ENCODE measurements around the gene ARGLU1. TPM values are rescaled to one million over a fixed set of nuclear protein-coding genes. Genes with fewer than 3 reads are reported as not detected.

Gene ARGLU1
- total RNA-seq, 1 donor from 2014 or later = 43.0 TPM

- no peak for DNase-seq (ENCODE audit: low read depth)
- no peak overlapping the region for H3K4me3 ChIP-seq (ENCODE audit: low read depth, low read length)
- TF ChIP-seq CTCF (conservative IDR thresholded peaks at IDR 0.05; ENCODE audit: low read depth, low read length) = no peak
Observed at GRCh38 chr13:106513025-106513983, 54.6 kb downstream of the ARGLU1 start.

GRCh38 chr13:106507560-106508274, 60.2 kb downstream of the ARGLU1 start:
- TF ChIP-seq CTCF (conservative IDR thresholded peaks at IDR 0.05; ENCODE audit: low read depth, low read length) = no peak
- no peak for DNase-seq (ENCODE audit: low read depth)
- no peak overlapping the region for H3K4me3 ChIP-seq (ENCODE audit: low read depth, low read length)

DNA sequence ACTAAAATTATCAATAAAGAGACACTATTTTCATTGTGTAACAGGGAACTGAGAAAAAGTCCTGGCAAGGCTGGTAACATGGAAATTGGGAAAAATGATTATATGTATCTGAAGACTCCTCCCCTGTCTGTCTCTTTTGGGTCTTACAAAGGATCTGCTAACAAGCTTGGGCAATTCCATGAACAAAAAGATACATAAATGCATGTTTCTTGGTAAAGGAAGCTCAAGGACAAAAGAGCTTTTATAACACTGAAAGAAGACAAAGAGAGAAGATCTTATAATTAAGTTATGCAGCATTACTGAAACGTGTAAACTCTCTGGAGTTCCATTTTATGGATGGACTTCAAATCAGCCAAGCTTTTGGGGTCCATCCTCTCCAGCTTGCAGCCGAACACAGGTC, 61.7 kb downstream of the ARGLU1 start:
- no peak for DNase-seq (ENCODE audit: low read depth)
- no peak for TF ChIP-seq CTCF (conservative IDR thresholded peaks at IDR 0.05; ENCODE audit: low read depth, low read length)

GRCh38 chr13:106505732-106506131, 62.2 kb downstream of the ARGLU1 start:
- no peak overlapping the region for H3K4me3 ChIP-seq (ENCODE audit: low read depth, low read length)
- no peak for DNase-seq (ENCODE audit: low read depth)
- TF ChIP-seq CTCF (conservative IDR thresholded peaks at IDR 0.05; ENCODE audit: low read depth, low read length) = no peak

More for the DNA sequence above, 61.7 kb downstream of the ARGLU1 start:
- no peak overlapping the region for H3K4me3 ChIP-seq (ENCODE audit: low read depth, low read length)

DNA sequence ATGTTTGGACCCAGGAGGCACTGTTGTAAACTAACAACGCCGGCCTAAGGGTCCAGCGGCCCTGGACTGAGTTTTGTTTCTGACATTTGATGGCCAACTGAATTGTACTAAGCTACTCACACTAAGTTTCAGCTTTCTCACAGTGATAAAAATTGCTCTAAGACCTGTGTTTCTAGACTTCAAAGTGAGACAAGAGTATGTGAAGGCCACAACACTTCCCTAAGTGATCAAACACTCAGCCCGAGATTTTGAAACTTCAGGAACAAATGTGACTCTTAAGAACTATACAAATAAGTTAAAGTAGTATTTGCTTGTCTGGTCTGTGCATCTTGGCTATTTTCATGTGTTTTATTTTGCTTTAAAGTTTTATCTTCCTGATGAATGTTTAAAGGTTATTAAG, 62.6 kb downstream of the ARGLU1 start:
- TF ChIP-seq CTCF (conservative IDR thresholded peaks at IDR 0.05; ENCODE audit: low read depth, low read length) = no peak
- no peak for DNase-seq (ENCODE audit: low read depth)
- no peak overlapping the region for H3K4me3 ChIP-seq (ENCODE audit: low read depth, low read length)

GRCh38 chr13:106503730-106504453, 64.0 kb downstream of the ARGLU1 start:
- DNase-seq (ENCODE audit: low read depth) = no peak
- H3K4me3 ChIP-seq (ENCODE audit: low read depth, low read length) = no peak overlapping the region
- TF ChIP-seq CTCF (conservative IDR thresholded peaks at IDR 0.05; ENCODE audit: low read depth, low read length) = no peak
